ENCODE data around the gene CAPN2.

CAPN2 gene

DNA sequence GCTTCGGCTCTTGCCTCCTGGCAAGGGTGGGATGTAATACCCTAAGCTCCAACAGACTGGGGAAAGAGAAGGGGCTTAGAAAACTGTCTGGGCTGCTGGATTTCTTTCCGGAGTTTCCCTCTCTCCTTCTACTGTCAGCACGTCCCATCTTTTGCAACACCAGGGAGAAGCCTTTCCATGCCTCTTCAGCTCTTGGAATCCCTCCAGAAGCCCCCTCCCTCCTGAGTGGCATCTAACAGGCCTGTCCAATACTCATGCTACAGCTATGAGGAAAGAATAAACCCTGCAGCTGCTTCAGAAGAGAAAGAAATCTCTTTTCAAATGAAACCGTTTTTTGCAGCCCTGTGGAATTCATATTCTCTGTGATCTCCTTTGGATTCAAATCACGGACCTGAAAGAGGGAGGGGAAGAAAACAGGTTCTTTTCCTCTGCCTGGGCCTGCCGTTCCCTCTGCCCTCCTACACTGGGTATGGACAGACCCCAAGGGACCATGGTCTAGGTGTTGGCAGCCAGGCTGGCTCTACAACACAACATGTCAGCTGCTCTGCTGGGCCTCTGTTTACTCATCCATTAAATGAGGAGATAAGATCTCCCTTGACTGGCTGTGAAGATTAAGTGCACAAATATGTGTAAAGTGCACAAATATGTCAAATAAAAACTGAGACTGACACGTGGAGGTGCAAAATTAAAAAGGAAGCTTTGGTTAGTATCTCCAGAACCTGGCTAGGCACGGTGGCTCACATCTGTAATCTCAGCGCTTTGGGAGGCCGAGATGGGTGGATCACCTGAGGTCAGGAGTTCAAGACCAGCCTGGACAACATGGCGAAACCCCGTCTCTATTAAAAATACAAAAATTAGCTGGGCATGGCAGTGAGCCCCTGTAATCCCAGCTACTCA is 6.0 kb upstream of the CAPN2 start (continued):
- TF ChIP-seq, protein P1, sequence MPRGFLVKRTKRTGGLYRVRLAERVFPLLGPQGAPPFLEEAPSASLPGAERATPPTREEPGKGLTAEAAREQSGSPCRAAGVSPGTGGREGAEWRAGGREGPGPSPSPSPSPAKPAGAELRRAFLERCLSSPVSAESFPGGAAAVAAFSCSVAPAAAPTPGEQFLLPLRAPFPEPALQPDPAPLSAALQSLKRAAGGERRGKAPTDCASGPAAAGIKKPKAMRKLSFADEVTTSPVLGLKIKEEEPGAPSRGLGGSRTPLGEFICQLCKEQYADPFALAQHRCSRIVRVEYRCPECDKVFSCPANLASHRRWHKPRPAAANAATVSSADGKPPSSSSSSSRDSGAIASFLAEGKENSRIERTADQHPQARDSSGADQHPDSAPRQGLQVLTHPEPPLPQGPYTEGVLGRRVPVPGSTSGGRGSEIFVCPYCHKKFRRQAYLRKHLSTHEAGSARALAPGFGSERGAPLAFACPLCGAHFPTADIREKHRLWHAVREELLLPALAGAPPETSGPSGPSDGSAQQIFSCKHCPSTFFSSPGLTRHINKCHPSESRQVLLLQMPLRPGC (tag by site-specific recombination; IDR thresholded peaks at IDR 0.05): peak; percentile 91
- no peak for TF ChIP-seq ZNF473 (tag by site-specific recombination; IDR thresholded peaks at IDR 0.05)
- TF ChIP-seq ZNF521 (tag by site-specific recombination; IDR thresholded peaks at IDR 0.05): no peak
- no peak for TF ChIP-seq ZNF404 (tag by site-specific recombination; IDR thresholded peaks at IDR 0.05)
- TF ChIP-seq ZNF561 (tag by site-specific recombination; IDR thresholded peaks at IDR 0.05; ENCODE audit: borderline replicate concordance): 0 out of 2 replicates have a peak, but pooled peaks have one; percentile 22
- peak; percentile 60 for TF ChIP-seq KLF10 (tag by site-specific recombination; IDR thresholded peaks at IDR 0.05)
- no peak for TF ChIP-seq ZNF544 (tag by site-specific recombination; IDR thresholded peaks at IDR 0.05)
- TF ChIP-seq, protein P2, sequence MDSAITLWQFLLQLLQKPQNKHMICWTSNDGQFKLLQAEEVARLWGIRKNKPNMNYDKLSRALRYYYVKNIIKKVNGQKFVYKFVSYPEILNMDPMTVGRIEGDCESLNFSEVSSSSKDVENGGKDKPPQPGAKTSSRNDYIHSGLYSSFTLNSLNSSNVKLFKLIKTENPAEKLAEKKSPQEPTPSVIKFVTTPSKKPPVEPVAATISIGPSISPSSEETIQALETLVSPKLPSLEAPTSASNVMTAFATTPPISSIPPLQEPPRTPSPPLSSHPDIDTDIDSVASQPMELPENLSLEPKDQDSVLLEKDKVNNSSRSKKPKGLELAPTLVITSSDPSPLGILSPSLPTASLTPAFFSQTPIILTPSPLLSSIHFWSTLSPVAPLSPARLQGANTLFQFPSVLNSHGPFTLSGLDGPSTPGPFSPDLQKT (IDR thresholded peaks at IDR 0.05; ENCODE audit: borderline replicate concordance, low read depth, low read length): no peak
- no peak for TF ChIP-seq ZNF610 (tag by site-specific recombination; IDR thresholded peaks at IDR 0.05; ENCODE audit: borderline replicate concordance)
- TF ChIP-seq ZNF10 (tag by site-specific recombination; IDR thresholded peaks at IDR 0.05): peak; percentile 66; the same call in 1 of the 2 replicates
- TF ChIP-seq, protein P3, sequence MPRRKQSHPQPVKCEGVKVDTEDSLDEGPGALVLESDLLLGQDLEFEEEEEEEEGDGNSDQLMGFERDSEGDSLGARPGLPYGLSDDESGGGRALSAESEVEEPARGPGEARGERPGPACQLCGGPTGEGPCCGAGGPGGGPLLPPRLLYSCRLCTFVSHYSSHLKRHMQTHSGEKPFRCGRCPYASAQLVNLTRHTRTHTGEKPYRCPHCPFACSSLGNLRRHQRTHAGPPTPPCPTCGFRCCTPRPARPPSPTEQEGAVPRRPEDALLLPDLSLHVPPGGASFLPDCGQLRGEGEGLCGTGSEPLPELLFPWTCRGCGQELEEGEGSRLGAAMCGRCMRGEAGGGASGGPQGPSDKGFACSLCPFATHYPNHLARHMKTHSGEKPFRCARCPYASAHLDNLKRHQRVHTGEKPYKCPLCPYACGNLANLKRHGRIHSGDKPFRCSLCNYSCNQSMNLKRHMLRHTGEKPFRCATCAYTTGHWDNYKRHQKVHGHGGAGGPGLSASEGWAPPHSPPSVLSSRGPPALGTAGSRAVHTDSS (tag by site-specific recombination; IDR thresholded peaks at IDR 0.05): no peak
- TF ChIP-seq ZNF121 (tag by site-specific recombination; IDR thresholded peaks at IDR 0.05): peak; percentile 69
- no peak for TF ChIP-seq ZNF350 (tag by site-specific recombination; IDR thresholded peaks at IDR 0.05)
- TF ChIP-seq, protein P4, sequence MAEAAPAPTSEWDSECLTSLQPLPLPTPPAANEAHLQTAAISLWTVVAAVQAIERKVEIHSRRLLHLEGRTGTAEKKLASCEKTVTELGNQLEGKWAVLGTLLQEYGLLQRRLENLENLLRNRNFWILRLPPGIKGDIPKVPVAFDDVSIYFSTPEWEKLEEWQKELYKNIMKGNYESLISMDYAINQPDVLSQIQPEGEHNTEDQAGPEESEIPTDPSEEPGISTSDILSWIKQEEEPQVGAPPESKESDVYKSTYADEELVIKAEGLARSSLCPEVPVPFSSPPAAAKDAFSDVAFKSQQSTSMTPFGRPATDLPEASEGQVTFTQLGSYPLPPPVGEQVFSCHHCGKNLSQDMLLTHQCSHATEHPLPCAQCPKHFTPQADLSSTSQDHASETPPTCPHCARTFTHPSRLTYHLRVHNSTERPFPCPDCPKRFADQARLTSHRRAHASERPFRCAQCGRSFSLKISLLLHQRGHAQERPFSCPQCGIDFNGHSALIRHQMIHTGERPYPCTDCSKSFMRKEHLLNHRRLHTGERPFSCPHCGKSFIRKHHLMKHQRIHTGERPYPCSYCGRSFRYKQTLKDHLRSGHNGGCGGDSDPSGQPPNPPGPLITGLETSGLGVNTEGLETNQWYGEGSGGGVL (tag by site-specific recombination; IDR thresholded peaks at IDR 0.05): no peak
- TF ChIP-seq, protein P5, sequence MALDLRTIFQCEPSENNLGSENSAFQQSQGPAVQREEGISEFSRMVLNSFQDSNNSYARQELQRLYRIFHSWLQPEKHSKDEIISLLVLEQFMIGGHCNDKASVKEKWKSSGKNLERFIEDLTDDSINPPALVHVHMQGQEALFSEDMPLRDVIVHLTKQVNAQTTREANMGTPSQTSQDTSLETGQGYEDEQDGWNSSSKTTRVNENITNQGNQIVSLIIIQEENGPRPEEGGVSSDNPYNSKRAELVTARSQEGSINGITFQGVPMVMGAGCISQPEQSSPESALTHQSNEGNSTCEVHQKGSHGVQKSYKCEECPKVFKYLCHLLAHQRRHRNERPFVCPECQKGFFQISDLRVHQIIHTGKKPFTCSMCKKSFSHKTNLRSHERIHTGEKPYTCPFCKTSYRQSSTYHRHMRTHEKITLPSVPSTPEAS (tag by site-specific recombination; IDR thresholded peaks at IDR 0.05): no peak
- TF ChIP-seq ZFP69B (tag by site-specific recombination; IDR thresholded peaks at IDR 0.05): no peak
- TF ChIP-seq ZNF654 (tag by site-specific recombination; IDR thresholded peaks at IDR 0.05; ENCODE audit: low read depth): no peak
- TF ChIP-seq SCRT1 (tag by site-specific recombination; IDR thresholded peaks at IDR 0.05; ENCODE audit: borderline replicate concordance): no peak
- TF ChIP-seq MEIS1 (CRISPR knock-in tag; IDR thresholded peaks at IDR 0.05; ENCODE audit: borderline replicate concordance): no peak
- TF ChIP-seq ZNF510 (tag by site-specific recombination; IDR thresholded peaks at IDR 0.05; ENCODE audit: insufficient replicate concordance): no peak
- TF ChIP-seq ZNF596 (tag by site-specific recombination; IDR thresholded peaks at IDR 0.05): peak; percentile 70
- peak; percentile 11; the same call in 1 of the 2 replicates for TF ChIP-seq ZFHX2 (tag by site-specific recombination; conservative IDR thresholded peaks at IDR 0.05)
- peak; percentile 95 for TF ChIP-seq FEZF1 (tag by site-specific recombination; IDR thresholded peaks at IDR 0.05)
- TF ChIP-seq, protein P6, sequence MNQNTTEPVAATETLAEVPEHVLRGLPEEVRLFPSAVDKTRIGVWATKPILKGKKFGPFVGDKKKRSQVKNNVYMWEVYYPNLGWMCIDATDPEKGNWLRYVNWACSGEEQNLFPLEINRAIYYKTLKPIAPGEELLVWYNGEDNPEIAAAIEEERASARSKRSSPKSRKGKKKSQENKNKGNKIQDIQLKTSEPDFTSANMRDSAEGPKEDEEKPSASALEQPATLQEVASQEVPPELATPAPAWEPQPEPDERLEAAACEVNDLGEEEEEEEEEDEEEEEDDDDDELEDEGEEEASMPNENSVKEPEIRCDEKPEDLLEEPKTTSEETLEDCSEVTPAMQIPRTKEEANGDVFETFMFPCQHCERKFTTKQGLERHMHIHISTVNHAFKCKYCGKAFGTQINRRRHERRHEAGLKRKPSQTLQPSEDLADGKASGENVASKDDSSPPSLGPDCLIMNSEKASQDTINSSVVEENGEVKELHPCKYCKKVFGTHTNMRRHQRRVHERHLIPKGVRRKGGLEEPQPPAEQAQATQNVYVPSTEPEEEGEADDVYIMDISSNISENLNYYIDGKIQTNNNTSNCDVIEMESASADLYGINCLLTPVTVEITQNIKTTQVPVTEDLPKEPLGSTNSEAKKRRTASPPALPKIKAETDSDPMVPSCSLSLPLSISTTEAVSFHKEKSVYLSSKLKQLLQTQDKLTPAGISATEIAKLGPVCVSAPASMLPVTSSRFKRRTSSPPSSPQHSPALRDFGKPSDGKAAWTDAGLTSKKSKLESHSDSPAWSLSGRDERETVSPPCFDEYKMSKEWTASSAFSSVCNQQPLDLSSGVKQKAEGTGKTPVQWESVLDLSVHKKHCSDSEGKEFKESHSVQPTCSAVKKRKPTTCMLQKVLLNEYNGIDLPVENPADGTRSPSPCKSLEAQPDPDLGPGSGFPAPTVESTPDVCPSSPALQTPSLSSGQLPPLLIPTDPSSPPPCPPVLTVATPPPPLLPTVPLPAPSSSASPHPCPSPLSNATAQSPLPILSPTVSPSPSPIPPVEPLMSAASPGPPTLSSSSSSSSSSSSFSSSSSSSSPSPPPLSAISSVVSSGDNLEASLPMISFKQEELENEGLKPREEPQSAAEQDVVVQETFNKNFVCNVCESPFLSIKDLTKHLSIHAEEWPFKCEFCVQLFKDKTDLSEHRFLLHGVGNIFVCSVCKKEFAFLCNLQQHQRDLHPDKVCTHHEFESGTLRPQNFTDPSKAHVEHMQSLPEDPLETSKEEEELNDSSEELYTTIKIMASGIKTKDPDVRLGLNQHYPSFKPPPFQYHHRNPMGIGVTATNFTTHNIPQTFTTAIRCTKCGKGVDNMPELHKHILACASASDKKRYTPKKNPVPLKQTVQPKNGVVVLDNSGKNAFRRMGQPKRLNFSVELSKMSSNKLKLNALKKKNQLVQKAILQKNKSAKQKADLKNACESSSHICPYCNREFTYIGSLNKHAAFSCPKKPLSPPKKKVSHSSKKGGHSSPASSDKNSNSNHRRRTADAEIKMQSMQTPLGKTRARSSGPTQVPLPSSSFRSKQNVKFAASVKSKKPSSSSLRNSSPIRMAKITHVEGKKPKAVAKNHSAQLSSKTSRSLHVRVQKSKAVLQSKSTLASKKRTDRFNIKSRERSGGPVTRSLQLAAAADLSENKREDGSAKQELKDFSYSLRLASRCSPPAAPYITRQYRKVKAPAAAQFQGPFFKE (tag by site-specific recombination; IDR thresholded peaks at IDR 0.05; ENCODE audit: borderline replicate concordance): no peak
- no peak for TF ChIP-seq ZNF48 (tag by site-specific recombination; IDR thresholded peaks at IDR 0.05)
- TF ChIP-seq ZNF335 (tag by site-specific recombination; conservative IDR thresholded peaks at IDR 0.05): no peak; the same call in 1 of the 2 replicates

All from HEK293 (cell line).